ENCODE data around the gene PAIP2.

GRCh38 chr5:139361835-139362429, 20.3 kb downstream of the PAIP2 start:
- TF ChIP-seq CTCF (IDR thresholded peaks at IDR 0.05): no peak
- no peak for TF ChIP-seq POLR2AphosphoS5 (IDR thresholded peaks at IDR 0.05)
- TF ChIP-seq POLR2A (IDR thresholded peaks at IDR 0.05): no peak

Measured in transverse colon (tissue), 4 donors.